ENCODE measurements around the gene CDC20B. TPM values are rescaled to one million over a fixed set of nuclear protein-coding genes. Genes with fewer than 3 reads are reported as not detected.

CDC20B gene
- total RNA-seq, 3 donors from 2014 or later (not counting 1 experiment from before 2014, with no cell fraction given) = not detected

- Mint-ChIP-seq H3K27ac (no peak overlapping the region), H3K4me3 (no peak overlapping the region), H3K4me1 (peaks cover 21 to 22% of the 10 kb centered on the region in 2 donors), H3K36me3 (no peaks in the 10 kb centered on the region), H3K27me3 (ENCODE audit: low read depth in 2 of 2) (peaks cover 0 to 4% of the 10 kb centered on the region in 2 donors), H3K9me3 (no peaks in the 10 kb centered on the region)
- Histone ChIP-seq H3K4me3 (ENCODE audit: low read length) (no peak overlapping the region), H3K27ac (ENCODE audit: low read length) (no peak overlapping the region), H3K27me3 (ENCODE audit: control insufficient read depth, insufficient read depth, low read length) (no peaks in the 10 kb centered on the region), H3K36me3 (ENCODE audit: control insufficient read depth, insufficient read depth, low read length) (no peaks in the 10 kb centered on the region), H3K4me1 (ENCODE audit: control insufficient read depth, insufficient read depth, low read length) (peaks cover 7% of the 10 kb centered on the region), H3K9me3 (ENCODE audit: control insufficient read depth, insufficient read depth, low read length) (no peaks in the 10 kb centered on the region)
- TF ChIP-seq, protein P1, sequence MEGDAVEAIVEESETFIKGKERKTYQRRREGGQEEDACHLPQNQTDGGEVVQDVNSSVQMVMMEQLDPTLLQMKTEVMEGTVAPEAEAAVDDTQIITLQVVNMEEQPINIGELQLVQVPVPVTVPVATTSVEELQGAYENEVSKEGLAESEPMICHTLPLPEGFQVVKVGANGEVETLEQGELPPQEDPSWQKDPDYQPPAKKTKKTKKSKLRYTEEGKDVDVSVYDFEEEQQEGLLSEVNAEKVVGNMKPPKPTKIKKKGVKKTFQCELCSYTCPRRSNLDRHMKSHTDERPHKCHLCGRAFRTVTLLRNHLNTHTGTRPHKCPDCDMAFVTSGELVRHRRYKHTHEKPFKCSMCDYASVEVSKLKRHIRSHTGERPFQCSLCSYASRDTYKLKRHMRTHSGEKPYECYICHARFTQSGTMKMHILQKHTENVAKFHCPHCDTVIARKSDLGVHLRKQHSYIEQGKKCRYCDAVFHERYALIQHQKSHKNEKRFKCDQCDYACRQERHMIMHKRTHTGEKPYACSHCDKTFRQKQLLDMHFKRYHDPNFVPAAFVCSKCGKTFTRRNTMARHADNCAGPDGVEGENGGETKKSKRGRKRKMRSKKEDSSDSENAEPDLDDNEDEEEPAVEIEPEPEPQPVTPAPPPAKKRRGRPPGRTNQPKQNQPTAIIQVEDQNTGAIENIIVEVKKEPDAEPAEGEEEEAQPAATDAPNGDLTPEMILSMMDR (IDR thresholded peaks at IDR 0.05) = no peak
- WGBS (ENCODE audit: insufficient coverage) = 73% methylated on average over 4 of the region's 4 CpGs
- ATAC-seq (no peak), DNase-seq (no peak)
- intact Hi-C loops (cut with micrococcal nuclease) = no loop called here
Observed at GRCh38 chr5:55143624-55144023, 29.4 kb downstream of the CDC20B start.

GRCh38 chr5:55141945-55142690 lies 30.9 kb downstream of the CDC20B start:
- ATAC-seq = peak in 1 of 3 donors; percentile 33
- H3K27me3 Mint-ChIP-seq (ENCODE audit: low read depth in 2 of 2) = peaks cover 0 to 4% of the 10 kb centered on the region in 2 donors
- no peak overlapping the region for H3K27ac Mint-ChIP-seq

DNA sequence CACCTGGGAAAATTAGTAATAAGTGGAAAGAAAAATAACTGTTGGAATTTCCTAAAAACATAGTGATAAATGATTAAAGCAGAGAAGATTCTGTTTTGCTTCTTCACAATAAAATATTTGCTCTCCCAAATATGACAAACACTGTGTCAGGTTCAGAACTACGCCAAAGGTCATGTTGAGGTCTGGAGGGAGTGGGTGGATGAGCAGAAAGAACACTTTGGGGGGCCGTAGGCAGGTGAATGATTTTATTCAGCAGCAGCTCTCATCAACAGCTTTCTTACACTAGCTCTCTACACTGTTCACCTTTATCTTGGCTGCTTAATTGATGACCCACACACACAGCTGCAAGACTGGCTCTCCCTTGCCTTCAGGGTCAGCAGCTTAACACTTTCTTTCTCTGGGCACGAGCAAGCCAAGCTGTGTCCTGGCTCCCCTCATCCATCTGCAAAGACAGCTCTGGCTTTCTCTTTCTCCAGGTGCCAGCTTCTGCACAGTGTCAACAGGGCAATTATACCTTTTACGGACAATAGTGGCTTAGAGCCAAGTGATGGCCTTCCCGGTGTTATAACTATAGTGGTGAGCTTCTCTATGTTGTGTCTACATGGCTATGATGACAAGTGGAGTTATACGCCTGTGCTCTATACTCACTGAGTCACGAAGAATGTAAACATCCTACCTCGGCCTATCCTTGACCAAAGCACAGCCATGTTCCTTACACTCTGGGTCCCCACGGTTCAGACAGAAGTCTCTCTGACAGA lies 31.9 kb downstream of the CDC20B start:
- no peak overlapping the region for H3K27ac ChIP-seq (ENCODE audit: low read length)
- peaks cover 15 to 16% of the 10 kb centered on the region in 2 donors for H3K4me1 Mint-ChIP-seq
- H3K4me3 ChIP-seq (ENCODE audit: low read length) = no peak overlapping the region
- TF ChIP-seq, protein P1 (IDR thresholded peaks at IDR 0.05) = no peak
- H3K27ac Mint-ChIP-seq = no peak overlapping the region
- peaks cover 1% of the 10 kb centered on the region for H3K4me1 ChIP-seq (ENCODE audit: control insufficient read depth, insufficient read depth, low read length)
- DNase-seq (no peak), ATAC-seq (no peak)
- H3K27me3 Mint-ChIP-seq (ENCODE audit: low read depth in 2 of 2) = peaks cover 0 to 4% of the 10 kb centered on the region in 2 donors
- H3K36me3 ChIP-seq (ENCODE audit: control insufficient read depth, insufficient read depth, low read length) = no peaks in the 10 kb centered on the region
- WGBS (ENCODE audit: insufficient coverage) = 95% methylated on average over 8 of the region's 9 CpGs
- H3K36me3 Mint-ChIP-seq = no peaks in the 10 kb centered on the region
- H3K27me3 ChIP-seq (ENCODE audit: control insufficient read depth, insufficient read depth, low read length) = no peaks in the 10 kb centered on the region
- no peaks in the 10 kb centered on the region for H3K9me3 Mint-ChIP-seq
- intact Hi-C loops (cut with micrococcal nuclease) = no loop called here
- H3K9me3 ChIP-seq (ENCODE audit: control insufficient read depth, insufficient read depth, low read length) = no peaks in the 10 kb centered on the region
- H3K4me3 Mint-ChIP-seq = no peak overlapping the region

More at GRCh38 chr5:55141945-55142690, 30.9 kb downstream of the CDC20B start:
- no peak overlapping the region for H3K27ac ChIP-seq (ENCODE audit: low read length)
- peak in 1 of 2 donors; percentile 33 for DNase-seq
- H3K36me3 ChIP-seq (ENCODE audit: control insufficient read depth, insufficient read depth, low read length) = no peaks in the 10 kb centered on the region
- H3K36me3 Mint-ChIP-seq = no peaks in the 10 kb centered on the region
- no peaks in the 10 kb centered on the region for H3K27me3 ChIP-seq (ENCODE audit: control insufficient read depth, insufficient read depth, low read length)
- TF ChIP-seq, protein P1 (IDR thresholded peaks at IDR 0.05) = no peak
- intact Hi-C loops (cut with micrococcal nuclease) = no loop called here
- no peak overlapping the region for H3K4me3 Mint-ChIP-seq
- no peaks in the 10 kb centered on the region for H3K9me3 Mint-ChIP-seq
- H3K9me3 ChIP-seq (ENCODE audit: control insufficient read depth, insufficient read depth, low read length) = no peaks in the 10 kb centered on the region
- no peak overlapping the region for H3K4me3 ChIP-seq (ENCODE audit: low read length)
- 71% methylated on average over 9 of the region's 9 CpGs for WGBS (ENCODE audit: insufficient coverage)
- peaks cover 7% of the 10 kb centered on the region for H3K4me1 ChIP-seq (ENCODE audit: control insufficient read depth, insufficient read depth, low read length)
- peaks cover 21 to 22% of the 10 kb centered on the region in 2 donors for H3K4me1 Mint-ChIP-seq

Data from natural killer cell (primary cell).